Effector memory CD4-positive, alpha-beta T cell (primary cell): ENCODE measurements around the gene PPM1N.

Experiments used
- DNase-seq, 3 donors: peaks; one replicate each; pipeline ENCODE4 v3.0.0-alpha.2; 2020
- H3K27ac ChIP-seq: 2 replicates; pipeline ENCODE4 v1.7.0; 2013; ENCODE audit warnings: mild to moderate bottlenecking, low read length, moderate library complexity; ENCODE audit not compliant: insufficient read depth, poor library complexity, severe bottlenecking
- H3K27me3 ChIP-seq: replicated peaks from 2 replicates; pipeline ENCODE4 v1.7.0; 2013; ENCODE audit warnings: mild to moderate bottlenecking, low read length; ENCODE audit not compliant: insufficient read depth, control insufficient read depth, poor library complexity, severe bottlenecking
- H3K36me3 ChIP-seq: 2 replicates; pipeline ENCODE4 v1.7.0; 2013; ENCODE audit warnings: mild to moderate bottlenecking, low read length, moderate library complexity; ENCODE audit not compliant: control insufficient read depth, insufficient read depth
- H3K4me1 ChIP-seq: 2 replicates; pipeline ENCODE4 v1.7.0; 2013; ENCODE audit warnings: low read length, mild to moderate bottlenecking; ENCODE audit not compliant: control insufficient read depth, insufficient read depth, poor library complexity, severe bottlenecking
- H3K4me3 ChIP-seq: 2 replicates; pipeline ENCODE4 v1.7.0; 2013; ENCODE audit warnings: low read length, low read depth, mild to moderate bottlenecking; ENCODE audit not compliant: insufficient read depth, poor library complexity, severe bottlenecking
- H3K9me3 ChIP-seq: 2 replicates; pipeline ENCODE4 v1.7.0; 2013; ENCODE audit warnings: mild to moderate bottlenecking, low read length, moderate library complexity; ENCODE audit not compliant: control insufficient read depth

PPM1N gene

DNA sequence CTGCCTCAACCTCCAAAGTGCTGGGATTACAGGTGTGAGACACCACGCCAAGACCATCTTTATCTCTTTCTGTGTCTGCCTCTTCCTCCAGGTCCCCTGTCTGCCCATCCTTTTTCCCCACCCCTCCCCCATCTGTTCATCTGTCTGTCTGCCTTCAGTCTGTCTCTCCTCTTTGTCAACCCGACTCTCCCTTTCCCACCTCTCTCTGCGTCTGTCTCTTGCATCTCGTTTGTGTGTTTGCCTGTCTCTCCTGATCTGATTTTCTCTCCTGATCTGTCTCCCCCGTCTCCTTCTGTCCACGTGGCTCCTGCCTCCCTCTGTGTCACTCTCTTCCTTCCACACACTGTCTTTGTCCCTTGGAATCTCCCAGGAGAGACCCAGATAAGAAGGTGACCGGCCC lies 19.0 kb downstream of the PPM1N start:
- H3K27ac ChIP-seq = no peak overlapping the region
- H3K9me3 ChIP-seq = no peaks in the 10 kb centered on the region
- DNase-seq = no peak
- peaks cover 28% of the 10 kb centered on the region for H3K4me1 ChIP-seq
- no peaks in the 10 kb centered on the region for H3K27me3 ChIP-seq
- H3K36me3 ChIP-seq = peaks cover 21% of the 10 kb centered on the region
- H3K4me3 ChIP-seq = no peak overlapping the region

DNA sequence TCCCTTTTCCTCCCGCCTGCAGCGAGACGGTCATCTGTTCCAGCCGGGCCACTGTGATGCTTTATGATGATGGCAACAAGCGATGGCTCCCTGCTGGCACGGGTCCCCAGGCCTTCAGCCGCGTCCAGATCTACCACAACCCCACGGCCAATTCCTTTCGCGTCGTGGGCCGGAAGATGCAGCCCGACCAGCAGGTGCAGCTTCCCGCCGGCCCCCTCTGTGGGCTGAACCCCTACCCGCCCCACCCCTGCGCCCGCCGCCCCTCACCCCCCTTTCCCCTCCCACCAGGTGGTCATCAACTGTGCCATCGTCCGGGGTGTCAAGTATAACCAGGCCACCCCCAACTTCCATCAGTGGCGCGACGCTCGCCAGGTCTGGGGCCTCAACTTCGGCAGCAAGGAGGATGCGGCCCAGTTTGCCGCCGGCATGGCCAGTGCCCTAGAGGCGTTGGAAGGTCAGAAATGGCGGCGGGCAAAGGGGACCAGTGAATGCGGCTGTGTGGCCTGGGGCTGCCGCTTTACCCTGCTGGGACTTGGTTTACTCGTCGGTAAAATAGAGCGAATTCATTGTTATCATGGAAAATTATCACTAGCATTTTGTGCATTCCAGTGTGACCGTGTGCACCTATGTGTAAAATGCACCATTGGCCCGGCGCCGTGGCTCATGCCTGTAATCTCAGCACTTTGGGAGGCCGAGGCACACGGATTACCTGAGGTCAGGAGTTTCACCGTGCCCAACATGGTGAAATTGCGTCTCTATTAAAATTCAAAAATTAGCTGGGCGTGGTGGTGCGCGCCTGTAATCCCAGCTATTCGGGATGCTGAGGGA lies 19.6 kb downstream of the PPM1N start:
- peaks cover 28% of the 10 kb centered on the region for H3K4me1 ChIP-seq
- no peak for DNase-seq
- H3K27me3 ChIP-seq = no peaks in the 10 kb centered on the region
- H3K9me3 ChIP-seq = no peaks in the 10 kb centered on the region
- H3K27ac ChIP-seq = no peak overlapping the region
- no peak overlapping the region for H3K4me3 ChIP-seq
- H3K36me3 ChIP-seq = peaks cover 26% of the 10 kb centered on the region

DNA sequence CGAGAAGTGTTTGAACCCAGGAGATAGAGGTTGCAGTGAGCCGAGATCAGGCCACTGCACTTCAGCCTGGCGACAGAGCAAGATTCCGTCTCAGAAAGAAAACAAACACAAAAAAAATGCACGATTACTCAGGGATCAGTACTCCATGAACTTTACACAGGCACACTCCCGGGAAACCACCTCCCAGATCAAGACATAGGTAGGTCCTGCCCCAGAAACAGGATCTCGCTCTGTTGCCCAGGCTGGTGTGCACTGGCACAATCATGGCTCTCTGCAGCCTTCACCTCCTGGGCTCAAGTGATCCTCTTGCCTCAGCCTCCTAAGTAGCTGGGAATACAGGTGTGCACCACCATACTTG lies 20.2 kb downstream of the PPM1N start:
- DNase-seq = no peak
- Histone ChIP-seq H3K36me3 (peaks cover 27% of the 10 kb centered on the region), H3K9me3 (no peaks in the 10 kb centered on the region), H3K27me3 (no peaks in the 10 kb centered on the region), H3K4me3 (no peak overlapping the region), H3K27ac (no peak overlapping the region), H3K4me1 (peaks cover 26% of the 10 kb centered on the region)

DNA sequence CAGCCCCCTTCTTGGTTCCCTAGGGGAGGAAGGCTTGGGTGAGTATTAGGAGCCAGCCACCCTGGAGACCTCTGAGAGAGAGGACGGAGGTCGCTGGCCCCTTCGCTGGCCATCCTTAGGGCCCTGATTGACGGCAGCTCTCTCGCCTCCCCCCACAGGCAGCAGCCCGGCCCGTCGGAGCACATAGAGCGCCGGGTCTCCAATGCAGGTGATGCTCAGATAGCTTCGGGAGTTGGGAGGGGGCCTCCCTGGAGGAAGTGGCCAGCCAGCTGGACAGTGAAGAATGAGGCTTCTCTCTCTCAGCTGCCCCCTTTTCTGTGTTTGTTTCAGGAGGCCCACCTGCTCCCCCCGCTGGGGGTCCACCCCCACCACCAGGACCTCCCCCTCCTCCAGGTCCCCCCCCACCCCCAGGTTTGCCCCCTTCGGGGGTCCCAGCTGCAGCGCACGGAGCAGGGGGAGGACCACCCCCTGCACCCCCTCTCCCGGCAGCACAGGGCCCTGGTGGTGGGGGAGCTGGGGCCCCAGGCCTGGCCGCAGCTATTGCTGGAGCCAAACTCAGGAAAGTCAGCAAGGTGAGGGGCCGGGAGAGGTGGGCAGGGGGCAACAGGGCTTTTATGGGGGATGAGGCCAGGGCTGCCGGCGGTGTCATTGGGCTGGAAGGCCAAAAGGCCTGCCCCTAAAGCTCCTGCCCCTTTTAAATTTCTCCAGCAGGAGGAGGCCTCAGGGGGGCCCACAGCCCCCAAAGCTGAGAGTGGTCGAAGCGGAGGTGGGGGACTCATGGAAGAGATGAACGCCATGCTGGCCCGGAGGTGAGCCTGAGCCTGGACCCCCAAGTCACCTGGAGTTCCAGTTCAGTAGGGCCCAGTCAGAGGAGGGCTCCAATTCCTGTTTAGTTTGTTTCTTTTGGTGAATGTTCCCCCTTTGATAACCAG lies 24.0 kb downstream of the PPM1N start:
- H3K4me3 ChIP-seq = no peak overlapping the region
- H3K36me3 ChIP-seq = peaks cover 54% of the 10 kb centered on the region
- no peak for DNase-seq
- H3K9me3 ChIP-seq = no peaks in the 10 kb centered on the region
- no peaks in the 10 kb centered on the region for H3K27me3 ChIP-seq
- H3K27ac ChIP-seq = no peak overlapping the region
- no peaks in the 10 kb centered on the region for H3K4me1 ChIP-seq

DNA sequence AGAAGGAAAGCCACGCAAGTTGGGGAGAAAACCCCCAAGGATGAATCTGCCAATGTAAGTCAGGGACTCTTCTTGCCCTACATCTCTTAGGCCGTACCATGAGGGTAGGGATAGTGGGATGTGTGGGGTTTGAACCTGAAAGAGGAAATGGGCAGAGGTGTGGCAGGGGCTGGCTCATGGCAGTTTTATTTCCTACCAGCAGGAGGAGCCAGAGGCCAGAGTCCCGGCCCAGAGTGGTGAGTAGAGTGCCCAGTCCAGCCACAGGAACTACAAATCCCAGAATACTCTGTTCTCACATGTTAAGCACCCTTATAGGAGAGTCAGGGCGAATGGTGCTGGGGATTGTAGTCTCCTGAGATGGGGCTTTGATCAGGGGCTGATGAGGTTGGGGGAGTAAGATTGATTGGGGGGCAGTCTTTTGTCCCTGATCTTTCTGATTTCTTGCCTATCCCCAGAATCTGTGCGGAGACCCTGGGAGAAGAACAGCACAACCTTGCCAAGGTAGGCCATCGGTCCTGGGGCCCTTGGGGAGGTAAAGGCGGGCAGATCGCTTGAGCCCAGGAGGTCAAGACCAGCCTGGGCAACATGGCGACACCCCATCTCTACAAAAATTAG lies 25.5 kb downstream of the PPM1N start:
- H3K27ac ChIP-seq = no peak overlapping the region
- DNase-seq = peak; percentile 55 to 60 (median 58)
- H3K27me3 ChIP-seq = no peaks in the 10 kb centered on the region
- H3K4me3 ChIP-seq = no peak overlapping the region
- H3K4me1 ChIP-seq = peaks cover under 1% of the 10 kb centered on the region
- H3K36me3 ChIP-seq = peaks cover 50% of the 10 kb centered on the region
- H3K9me3 ChIP-seq = no peaks in the 10 kb centered on the region

DNA sequence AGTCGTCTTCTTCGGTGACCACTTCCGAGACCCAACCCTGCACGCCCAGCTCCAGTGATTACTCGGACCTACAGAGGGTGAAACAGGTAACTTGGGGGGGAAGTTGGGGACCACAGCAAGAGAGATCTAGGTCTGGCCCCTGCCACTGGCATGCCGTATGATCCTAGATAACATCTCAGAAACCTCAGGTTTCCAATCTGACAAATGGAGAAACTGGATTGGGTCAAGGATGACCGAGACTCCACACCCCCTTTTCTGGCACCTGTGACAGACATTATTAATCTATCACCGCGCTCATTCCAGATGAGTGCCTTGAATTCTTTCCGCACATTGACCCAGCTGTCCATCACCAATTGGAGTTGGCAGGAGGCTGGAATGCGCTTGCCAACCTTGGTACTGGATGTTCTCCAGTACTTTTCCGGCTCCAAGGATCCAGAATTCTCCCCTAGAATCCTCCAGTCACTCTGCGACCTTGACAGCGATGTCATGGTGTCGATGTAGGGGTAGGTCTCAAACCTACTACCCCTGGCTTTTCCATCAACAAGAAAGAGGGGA lies 26.4 kb downstream of the PPM1N start:
- Histone ChIP-seq H3K27me3 (no peaks in the 10 kb centered on the region), H3K36me3 (peaks cover 50% of the 10 kb centered on the region), H3K4me1 (peaks cover 3% of the 10 kb centered on the region), H3K9me3 (no peaks in the 10 kb centered on the region), H3K27ac (no peak overlapping the region), H3K4me3 (no peak overlapping the region)
- DNase-seq = no peak

DNA sequence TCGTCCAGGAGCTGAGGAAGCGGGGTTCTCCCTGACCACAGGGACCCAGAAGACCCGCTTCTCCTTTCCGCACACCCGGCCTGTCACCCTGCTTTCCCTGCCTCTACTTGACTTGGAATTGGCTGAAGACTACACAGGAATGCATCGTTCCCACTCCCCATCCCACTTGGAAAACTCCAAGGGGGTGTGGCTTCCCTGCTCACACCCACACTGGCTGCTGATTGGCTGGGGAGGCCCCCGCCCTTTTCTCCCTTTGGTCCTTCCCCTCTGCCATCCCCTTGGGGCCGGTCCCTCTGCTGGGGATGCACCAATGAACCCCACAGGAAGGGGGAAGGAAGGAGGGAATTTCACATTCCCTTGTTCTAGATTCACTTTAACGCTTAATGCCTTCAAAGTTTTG lies 27.9 kb downstream of the PPM1N start:
- Histone ChIP-seq H3K36me3 (peaks cover 42% of the 10 kb centered on the region), H3K4me3 (no peak overlapping the region), H3K27ac (no peak overlapping the region), H3K27me3 (no peaks in the 10 kb centered on the region), H3K4me1 (peaks cover 3% of the 10 kb centered on the region), H3K9me3 (no peaks in the 10 kb centered on the region)
- no peak for DNase-seq

DNA sequence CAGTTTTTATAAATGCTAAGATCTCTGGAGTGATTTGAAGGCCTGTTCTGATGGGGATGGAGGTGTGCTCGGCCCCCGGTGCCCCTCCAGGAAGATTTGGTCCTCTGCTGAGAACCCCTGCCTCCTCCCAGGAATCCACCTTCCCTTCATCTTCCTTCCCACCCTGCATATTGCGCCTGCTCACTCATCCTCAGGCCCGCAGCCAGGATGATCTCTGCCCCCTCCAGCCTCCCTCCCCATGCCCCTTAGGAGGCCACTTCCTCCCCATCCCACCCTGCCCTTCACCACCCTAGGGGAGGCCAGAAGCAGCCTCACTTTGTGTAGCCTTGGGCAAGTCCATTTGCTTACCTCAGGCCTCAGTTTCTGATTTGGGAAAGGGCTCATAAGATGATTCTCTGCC lies 28.7 kb downstream of the PPM1N start:
- peaks cover 40% of the 10 kb centered on the region for H3K36me3 ChIP-seq
- no peaks in the 10 kb centered on the region for H3K27me3 ChIP-seq
- no peak overlapping the region for H3K4me3 ChIP-seq
- no peak overlapping the region for H3K27ac ChIP-seq
- H3K9me3 ChIP-seq = no peaks in the 10 kb centered on the region
- DNase-seq = no peak
- peaks cover 3% of the 10 kb centered on the region for H3K4me1 ChIP-seq

DNA sequence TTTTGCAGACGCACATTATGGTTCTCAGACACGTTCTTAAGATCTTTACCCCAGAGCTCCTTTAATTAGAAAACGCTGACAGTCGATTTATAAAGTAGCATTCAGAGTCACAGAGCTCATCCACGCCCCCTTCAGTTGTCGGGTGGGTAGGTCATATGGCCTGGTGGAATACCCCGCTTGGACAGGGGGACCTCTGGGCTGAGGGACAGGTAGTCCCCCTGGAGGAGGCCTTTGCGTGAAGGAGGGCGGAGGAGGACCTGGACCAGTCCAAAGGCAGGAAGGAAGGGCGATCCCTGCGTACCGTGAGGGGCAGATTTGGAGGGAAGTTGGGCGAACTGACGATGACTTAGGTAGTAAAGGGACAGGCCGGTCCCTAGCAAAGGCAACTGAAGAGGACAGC lies 29.5 kb downstream of the PPM1N start:
- Histone ChIP-seq H3K36me3 (peaks cover 34% of the 10 kb centered on the region), H3K4me3 (no peak overlapping the region), H3K4me1 (peaks cover 3% of the 10 kb centered on the region), H3K27ac (no peak overlapping the region), H3K27me3 (no peaks in the 10 kb centered on the region), H3K9me3 (no peaks in the 10 kb centered on the region)
- no peak for DNase-seq
